T-helper 9 cell (primary cell): ENCODE results near the gene PDZD4.

ENCODE experiments used
- DNase-seq: peaks from one replicate; pipeline ENCODE4 v3.0.0-alpha.2; 2020

The PDZD4 gene

DNA sequence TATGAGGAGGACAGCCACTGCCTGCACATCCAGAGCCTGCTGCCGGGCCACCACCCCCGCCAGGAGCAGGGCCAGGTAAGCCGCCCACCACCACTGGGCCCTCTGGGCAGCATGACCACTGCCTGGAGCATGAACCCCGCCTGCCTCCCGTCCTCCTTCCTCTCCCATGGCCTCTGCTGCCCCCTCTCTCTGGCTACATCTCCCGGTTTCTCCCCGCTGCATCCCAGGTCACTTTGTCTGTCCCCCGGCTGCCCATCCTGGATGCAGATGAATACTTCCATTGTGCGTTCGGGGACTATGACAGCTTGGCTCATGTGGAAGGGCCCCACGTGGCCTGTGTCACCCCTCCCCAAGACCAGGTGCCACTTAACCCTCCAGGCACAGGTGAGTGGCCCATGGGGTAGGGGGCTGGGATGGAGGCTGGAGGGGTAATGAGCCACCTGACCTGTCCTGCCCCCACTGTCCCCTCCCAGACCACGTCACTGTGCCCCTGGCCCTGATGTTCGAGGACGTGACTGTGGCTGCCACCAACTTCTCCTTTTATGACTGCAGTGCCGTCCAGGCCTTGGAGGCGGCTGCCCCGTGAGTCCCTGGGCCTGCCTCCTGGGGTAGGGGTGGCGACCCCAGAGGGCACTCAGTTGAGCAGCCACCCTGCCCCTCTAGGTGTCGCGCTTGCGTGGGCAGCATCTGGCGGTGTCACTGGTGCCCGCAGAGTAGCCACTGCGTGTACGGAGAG, 60.3 kb downstream of the PDZD4 start:
- no peak for DNase-seq

DNA sequence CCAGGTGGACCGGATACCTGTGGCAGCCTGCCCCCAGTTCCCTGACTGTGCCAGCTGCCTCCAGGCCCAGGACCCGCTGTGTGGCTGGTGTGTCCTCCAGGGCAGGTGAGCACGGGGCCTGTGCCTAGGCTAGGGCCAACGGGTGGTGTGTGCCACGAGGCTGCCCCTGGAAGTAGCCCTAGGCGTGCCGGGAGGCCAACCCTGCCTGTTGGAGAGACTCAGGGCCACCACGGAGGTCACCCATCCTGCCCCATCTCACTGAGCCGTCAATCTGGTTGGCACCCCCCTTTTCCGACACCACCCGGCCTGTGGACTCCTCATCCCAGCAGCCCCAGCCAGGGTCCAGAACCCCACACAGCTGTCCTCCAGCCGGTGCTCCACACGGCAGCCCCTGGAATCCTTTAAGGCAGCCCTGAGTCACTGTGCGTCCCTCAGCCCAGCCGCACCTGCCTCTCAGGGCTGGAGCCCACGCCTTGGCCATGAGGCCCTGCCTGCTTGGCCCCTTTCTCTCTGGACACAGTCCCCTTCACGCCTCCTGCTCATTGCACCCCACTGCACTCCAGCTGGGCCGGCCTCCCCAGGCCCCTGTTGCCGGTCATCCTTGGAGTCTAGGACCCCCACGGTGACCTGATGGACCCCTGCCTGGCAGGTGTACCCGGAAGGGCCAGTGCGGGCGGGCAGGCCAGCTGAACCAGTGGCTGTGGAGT, 61.0 kb downstream of the PDZD4 start:
- DNase-seq: no peak

GRCh38 chrX:153768311-153769157, 61.8 kb downstream of the PDZD4 start:
- no peak for DNase-seq

GRCh38 chrX:153767674-153768055, 62.7 kb downstream of the PDZD4 start:
- DNase-seq: no peak

DNA sequence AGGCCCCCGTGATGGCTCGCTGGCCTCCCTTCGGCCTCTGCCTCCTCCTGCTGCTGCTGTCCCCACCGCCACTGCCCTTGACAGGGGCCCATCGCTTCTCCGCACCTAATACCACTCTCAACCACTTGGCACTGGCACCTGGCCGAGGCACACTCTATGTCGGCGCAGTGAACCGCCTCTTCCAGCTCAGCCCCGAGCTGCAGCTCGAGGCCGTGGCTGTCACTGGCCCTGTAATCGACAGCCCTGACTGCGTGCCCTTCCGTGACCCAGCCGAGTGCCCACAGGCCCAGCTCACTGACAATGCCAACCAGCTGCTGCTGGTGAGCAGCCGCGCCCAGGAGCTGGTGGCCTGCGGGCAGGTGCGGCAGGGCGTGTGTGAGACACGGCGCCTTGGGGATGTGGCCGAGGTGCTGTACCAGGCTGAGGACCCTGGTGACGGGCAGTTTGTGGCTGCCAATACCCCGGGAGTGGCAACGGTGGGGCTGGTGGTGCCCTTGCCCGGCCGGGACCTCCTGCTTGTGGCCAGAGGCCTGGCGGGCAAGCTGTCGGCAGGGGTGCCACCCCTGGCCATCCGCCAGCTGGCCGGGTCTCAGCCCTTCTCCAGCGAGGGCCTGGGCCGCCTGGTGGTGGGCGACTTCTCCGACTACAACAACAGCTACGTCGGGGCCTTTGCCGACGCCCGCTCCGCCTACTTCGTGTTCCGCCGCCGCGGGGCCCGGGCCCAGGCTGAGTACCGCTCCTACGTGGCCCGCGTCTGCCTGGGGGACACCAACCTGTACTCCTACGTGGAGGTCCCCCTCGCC, 63.3 kb downstream of the PDZD4 start:
- DNase-seq: no peak

GRCh38 chrX:153766098-153766817, 64.1 kb downstream of the PDZD4 start:
- DNase-seq: no peak

GRCh38 chrX:153765138-153766079, 64.9 kb downstream of the PDZD4 start:
- no peak for DNase-seq

DNA sequence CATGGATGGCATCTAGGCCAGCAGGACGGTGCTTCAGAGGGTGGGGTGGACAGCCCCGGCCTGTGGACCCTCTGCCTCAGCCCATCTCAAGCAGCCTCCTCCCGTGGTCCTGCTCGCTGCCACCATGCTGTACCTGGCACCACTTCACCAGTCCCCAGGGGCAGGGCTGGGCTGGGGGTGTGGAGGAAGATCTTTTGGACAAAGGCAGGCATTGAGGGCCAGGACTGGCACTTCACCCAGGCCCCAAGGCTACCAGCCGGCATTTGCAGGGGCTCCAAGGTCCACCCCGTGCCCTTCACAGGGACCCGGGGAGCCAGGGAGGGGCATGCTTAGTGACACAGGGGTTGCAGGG, 65.6 kb downstream of the PDZD4 start:
- no peak for DNase-seq

- peak; percentile 74 for DNase-seq
Measured at GRCh38 chrX:153763989-153764755, 66.2 kb downstream of the PDZD4 start, which contains the start of gene PLXNB3. TSS of gene PLXNB3 (plus strand) at chrX:153764249. CDS start at chrX:153765536, 1,287 bp downstream.

GRCh38 chrX:153763298-153763932, 66.9 kb downstream of the PDZD4 start:
- no peak for DNase-seq

DNA sequence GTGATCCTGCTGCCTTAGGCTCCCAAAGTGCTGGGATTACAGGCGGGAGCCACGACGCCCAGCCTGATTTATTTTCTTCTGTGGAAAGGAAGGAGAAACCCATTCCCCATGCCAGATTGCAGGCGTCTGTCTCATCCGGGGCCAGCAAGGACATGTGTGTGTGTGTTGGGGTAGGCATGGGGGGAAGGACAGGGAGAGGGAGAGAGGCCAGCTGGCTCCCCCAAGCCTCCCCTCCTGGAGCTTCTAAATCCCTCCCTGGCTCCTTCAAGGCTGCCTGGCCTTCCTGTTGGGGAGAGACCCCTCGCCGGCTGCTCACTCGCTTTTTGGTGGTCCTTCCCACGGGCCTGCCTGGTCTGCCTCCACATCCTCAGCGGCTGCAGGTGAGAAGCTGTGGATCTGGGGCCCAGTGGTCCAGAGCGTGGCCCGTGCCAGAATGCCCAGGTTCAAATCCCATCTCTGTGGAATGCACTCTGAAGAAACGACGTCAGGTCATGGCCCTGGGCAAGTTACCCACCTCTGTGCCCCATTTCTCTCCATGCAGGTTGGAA, 67.6 kb downstream of the PDZD4 start:
- no peak for DNase-seq

DNA sequence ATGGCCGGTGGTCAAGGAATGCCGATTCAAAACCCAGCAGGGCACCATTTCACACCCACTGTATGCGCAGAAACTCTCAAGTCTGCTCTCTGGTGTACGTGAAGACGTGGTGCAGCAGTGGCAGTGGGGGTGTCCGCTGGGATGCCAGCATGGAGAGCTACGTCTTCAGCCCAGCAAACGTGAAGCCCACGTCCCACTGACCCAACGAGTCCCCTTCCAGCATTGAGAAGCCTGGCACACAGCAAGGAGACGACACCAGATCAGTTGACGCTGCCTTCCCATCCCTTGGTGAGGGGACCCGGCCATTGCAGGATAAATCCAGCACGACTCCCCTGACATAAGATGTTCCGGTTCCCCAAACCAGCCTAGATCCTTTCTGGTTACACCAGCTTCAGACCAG, 68.5 kb downstream of the PDZD4 start:
- DNase-seq: no peak

DNA sequence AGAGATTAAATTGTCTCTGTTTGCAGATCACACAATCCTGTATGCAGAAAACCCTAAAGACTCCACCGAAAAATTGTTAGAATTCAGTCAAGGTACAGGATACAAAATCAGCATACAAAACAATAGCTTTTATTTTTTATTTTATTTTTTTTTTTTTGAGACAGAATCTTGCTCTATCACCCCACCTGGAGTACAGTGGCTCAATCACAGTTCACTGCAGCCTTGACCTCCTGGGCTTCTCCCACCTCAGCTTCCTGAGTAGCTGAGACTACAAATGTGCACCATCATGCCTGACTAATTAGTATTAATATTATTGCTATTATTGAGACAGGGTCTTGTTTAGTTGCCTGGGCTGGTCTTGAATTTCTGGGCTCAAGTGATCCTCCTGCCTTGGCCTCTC, 75.2 kb downstream of the PDZD4 start:
- DNase-seq: no peak
